PFSK-1 (cell line): ENCODE data around the gene WBP1L.

Experiments used
- FOXP2 ChIP-seq: optimal IDR thresholded peaks from 2 replicates; pipeline ENCODE3; 2011; ENCODE audit warnings: borderline replicate concordance, control low read depth, inconsistent platforms; ENCODE audit not compliant: insufficient read depth; ENCODE audit errors: extremely low read length, extremely low read depth
- POLR2AphosphoS5 ChIP-seq: IDR thresholded peaks from 2 replicates; pipeline ENCODE4 v1.6.1; 2012; ENCODE audit warnings: low read depth, mild to moderate bottlenecking, control low read depth, low read length, moderate library complexity
- REST ChIP-seq, 2 experiments: IDR thresholded peaks; 2 replicates each; pipeline versions ENCODE4 v1.6.1 to v1.8.0; 2011 to 2012; ENCODE audit warnings: low read depth in 2 of 2, low read length in 2 of 2, control low read depth in 1 of 2, inconsistent platforms in 1 of 2, mild to moderate bottlenecking in 1 of 2, moderate library complexity in 1 of 2; ENCODE audit not compliant: insufficient read depth in 1 of 2
- SIN3A ChIP-seq: IDR thresholded peaks from 2 replicates; pipeline ENCODE4 v1.6.1; 2012; ENCODE audit warnings: mild to moderate bottlenecking, low read length, moderate library complexity, borderline replicate concordance; ENCODE audit not compliant: insufficient read depth
- TAF1 ChIP-seq: IDR thresholded peaks from 2 replicates; pipeline ENCODE4 v1.6.1; 2012; ENCODE audit warnings: low read length, control low read depth, borderline replicate concordance; ENCODE audit not compliant: insufficient read depth

Gene WBP1L

GRCh38 chr10:102811346-102811745 is 67.6 kb downstream of the WBP1L start:
- TF ChIP-seq REST (IDR thresholded peaks at IDR 0.05; ENCODE audit: insufficient read depth in 1 of 2, low read depth in 2 of 2, low read length in 2 of 2), result no peak
- no peak for TF ChIP-seq TAF1
- TF ChIP-seq SIN3A, result no peak

- TF ChIP-seq SIN3A, result no peak
- TF ChIP-seq FOXP2, result no peak
- TF ChIP-seq POLR2AphosphoS5, result no peak
- TF ChIP-seq REST (IDR thresholded peaks at IDR 0.05; ENCODE audit: insufficient read depth in 1 of 2, low read depth in 2 of 2, low read length in 2 of 2), result no peak
- no peak for TF ChIP-seq TAF1
These were observed 68.6 kb downstream of the WBP1L start for GRCh38 chr10:102812231-102812876.

GRCh38 chr10:102813017-102813541 is 69.3 kb downstream of the WBP1L start:
- TF ChIP-seq POLR2AphosphoS5 (no peak), FOXP2 (no peak), REST (IDR thresholded peaks at IDR 0.05; ENCODE audit: insufficient read depth in 1 of 2, low read depth in 2 of 2, low read length in 2 of 2) (no peak), SIN3A (no peak), TAF1 (no peak)

- TF ChIP-seq FOXP2 (no peak), TAF1 (no peak), REST (IDR thresholded peaks at IDR 0.05; ENCODE audit: insufficient read depth in 1 of 2, low read depth in 2 of 2, low read length in 2 of 2) (no peak), POLR2AphosphoS5 (no peak), SIN3A (no peak)
These were observed 70.1 kb downstream of the WBP1L start for GRCh38 chr10:102813734-102814452.
